HEK293T (cell line): ENCODE measurements around the gene CCDC70.

ENCODE experiments used
- BHLHE40 ChIP-seq: fragments of 450-650 bp; IDR thresholded peaks from 2 replicates; pipeline ENCODE4 v1.6.1; 2016; ENCODE audit warnings: mild to moderate bottlenecking, moderate library complexity, borderline replicate concordance
- ELF4 ChIP-seq: fragments of 450-650 bp; IDR thresholded peaks from 2 replicates; pipeline ENCODE4 v1.6.1; 2017; ENCODE audit warnings: antibody characterized with exemption
- FOXA1 ChIP-seq: fragments of 450-650 bp; IDR thresholded peaks from 2 replicates; pipeline ENCODE4 v1.6.1; 2016; ENCODE audit warnings: mild to moderate bottlenecking
- FOXK2 ChIP-seq: fragments of 450-650 bp; IDR thresholded peaks from 2 replicates; pipeline ENCODE4 v1.6.1; 2016; ENCODE audit warnings: mild to moderate bottlenecking
- HDGF ChIP-seq: fragments of 450-650 bp; IDR thresholded peaks from 2 replicates; pipeline ENCODE4 v1.6.1; 2017; ENCODE audit warnings: antibody characterized with exemption, borderline replicate concordance
- L3MBTL2 ChIP-seq: fragments of 450-650 bp; conservative IDR thresholded peaks from 2 replicates; pipeline ENCODE4 v1.6.1; 2016; ENCODE audit warnings: mild to moderate bottlenecking
- SUZ12 ChIP-seq: fragments of 450-650 bp; IDR thresholded peaks from 2 replicates; pipeline ENCODE4 v1.6.1; 2016; ENCODE audit warnings: mild to moderate bottlenecking
- TF ChIP-seq, protein P1 (sequence below): fragments of 450-650 bp; IDR thresholded peaks from 2 replicates; pipeline ENCODE4 v1.6.1; 2016

DNA sequence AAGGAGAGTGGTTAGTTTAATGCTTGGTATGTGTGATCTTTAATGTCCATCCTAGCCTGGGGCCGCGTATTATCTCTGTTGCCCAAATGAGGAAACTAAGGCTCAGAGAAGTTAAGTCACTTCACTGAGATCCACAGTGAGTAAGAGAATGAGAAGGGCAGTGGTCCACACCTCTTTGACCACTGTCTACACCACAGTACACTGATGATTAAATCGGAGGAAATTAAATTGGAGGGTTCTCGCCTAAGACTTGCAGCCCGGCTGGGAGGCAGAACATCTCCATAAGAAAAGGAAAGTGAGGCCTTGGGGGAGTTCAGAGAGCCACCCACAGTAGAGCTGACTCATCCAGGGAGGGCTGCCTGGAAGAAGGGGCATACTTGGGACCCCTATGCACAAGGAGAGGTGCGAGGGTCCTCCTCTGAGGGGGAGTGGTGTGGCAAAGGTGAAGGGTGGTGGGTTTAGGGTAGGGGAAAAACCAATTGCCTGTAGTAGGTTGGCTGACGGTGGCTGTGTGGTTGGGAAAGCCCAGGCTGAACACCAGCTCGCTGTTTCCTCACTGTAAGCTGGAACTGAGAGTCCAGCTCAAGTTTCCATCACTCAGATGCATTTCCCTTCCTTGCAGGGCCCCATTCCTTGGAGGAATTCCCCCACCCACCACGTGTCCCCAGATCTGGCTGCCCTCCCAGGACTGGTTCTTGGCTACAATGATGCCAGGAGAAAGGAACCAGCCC is 42.8 kb upstream of the CCDC70 start:
- TF ChIP-seq, protein P1, sequence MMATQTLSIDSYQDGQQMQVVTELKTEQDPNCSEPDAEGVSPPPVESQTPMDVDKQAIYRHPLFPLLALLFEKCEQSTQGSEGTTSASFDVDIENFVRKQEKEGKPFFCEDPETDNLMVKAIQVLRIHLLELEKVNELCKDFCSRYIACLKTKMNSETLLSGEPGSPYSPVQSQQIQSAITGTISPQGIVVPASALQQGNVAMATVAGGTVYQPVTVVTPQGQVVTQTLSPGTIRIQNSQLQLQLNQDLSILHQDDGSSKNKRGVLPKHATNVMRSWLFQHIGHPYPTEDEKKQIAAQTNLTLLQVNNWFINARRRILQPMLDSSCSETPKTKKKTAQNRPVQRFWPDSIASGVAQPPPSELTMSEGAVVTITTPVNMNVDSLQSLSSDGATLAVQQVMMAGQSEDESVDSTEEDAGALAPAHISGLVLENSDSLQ, result no peak
- TF ChIP-seq SUZ12 (no peak), FOXK2 (no peak), L3MBTL2 (no peak), FOXA1 (no peak), ELF4 (no peak), BHLHE40 (no peak), HDGF (no peak)
